WI38 (cell line): ENCODE measurements around the gene KDM6A.

Experiments used
- H3K4me3 ChIP-seq: 2 replicates; pipeline ENCODE4 v1.5.1; 2011; ENCODE audit warnings: low read depth, mild to moderate bottlenecking, control low read depth, low read length
- TF ChIP-seq, protein P1 (sequence below): IDR thresholded peaks from 2 replicates; pipeline ENCODE4 v1.5.1; 2012; ENCODE audit warnings: low read depth, mild to moderate bottlenecking, control low read depth, low read length

KDM6A gene

DNA sequence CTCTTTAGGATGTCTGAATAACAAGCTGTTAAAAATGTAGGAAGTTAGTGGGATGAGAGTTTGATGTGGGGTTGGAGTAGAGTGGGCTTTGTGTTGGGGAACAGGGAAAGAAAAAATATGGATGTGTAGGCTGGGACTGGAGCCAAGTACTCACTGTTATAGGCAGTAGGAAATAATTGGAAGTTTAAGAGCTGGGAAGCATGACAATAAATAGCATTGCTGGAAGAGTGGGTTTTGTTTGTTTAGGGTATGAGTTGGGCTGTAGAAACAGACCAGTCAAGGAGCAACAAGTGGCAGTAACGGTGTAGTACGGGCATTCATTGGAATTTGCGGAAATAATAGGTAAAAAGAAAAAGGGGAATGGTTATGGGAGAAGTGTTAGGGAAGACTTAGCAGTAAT lies 81.6 kb downstream of the KDM6A start:
- H3K4me3 ChIP-seq: no peak overlapping the region
- TF ChIP-seq, protein P1, sequence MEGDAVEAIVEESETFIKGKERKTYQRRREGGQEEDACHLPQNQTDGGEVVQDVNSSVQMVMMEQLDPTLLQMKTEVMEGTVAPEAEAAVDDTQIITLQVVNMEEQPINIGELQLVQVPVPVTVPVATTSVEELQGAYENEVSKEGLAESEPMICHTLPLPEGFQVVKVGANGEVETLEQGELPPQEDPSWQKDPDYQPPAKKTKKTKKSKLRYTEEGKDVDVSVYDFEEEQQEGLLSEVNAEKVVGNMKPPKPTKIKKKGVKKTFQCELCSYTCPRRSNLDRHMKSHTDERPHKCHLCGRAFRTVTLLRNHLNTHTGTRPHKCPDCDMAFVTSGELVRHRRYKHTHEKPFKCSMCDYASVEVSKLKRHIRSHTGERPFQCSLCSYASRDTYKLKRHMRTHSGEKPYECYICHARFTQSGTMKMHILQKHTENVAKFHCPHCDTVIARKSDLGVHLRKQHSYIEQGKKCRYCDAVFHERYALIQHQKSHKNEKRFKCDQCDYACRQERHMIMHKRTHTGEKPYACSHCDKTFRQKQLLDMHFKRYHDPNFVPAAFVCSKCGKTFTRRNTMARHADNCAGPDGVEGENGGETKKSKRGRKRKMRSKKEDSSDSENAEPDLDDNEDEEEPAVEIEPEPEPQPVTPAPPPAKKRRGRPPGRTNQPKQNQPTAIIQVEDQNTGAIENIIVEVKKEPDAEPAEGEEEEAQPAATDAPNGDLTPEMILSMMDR: no peak

DNA sequence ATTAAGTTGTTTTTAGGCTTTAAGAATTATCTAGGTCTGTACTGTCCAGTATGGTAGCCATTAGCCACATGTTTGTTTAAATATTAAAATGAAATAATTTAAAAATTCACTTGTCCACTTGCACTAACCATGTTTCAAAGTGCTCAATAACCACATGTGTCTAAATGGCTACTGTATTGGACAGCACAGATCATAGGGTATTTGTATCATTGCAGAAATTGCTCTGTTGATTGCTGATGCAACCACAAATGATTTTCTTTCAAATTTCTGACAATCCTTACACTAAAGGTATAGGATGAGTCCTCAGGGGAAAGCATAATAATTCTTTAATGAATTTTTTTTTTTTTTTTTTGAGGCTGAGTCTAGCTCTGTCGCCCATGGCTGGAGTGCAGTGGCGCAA lies 84.9 kb downstream of the KDM6A start:
- TF ChIP-seq, protein P1: no peak
- no peak overlapping the region for H3K4me3 ChIP-seq

DNA sequence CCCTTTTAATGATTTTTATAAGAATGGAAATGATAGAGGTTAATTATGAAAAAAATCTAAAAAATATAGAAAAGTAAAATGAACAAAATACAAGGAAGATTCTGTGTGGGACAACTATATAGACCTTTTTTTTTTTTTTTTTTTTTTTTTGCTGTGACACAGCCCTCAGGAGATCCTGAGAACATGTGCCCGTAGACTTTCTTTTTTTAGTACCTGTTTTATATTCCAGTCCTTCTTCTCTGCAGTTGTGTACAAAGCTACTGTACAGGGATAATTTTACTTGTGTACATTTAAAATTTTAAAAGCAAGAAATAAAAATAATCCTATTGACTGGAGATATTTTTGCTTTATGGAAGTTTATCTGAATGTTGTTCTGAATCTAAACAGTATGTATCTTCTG lies 85.5 kb downstream of the KDM6A start:
- H3K4me3 ChIP-seq: no peak overlapping the region
- TF ChIP-seq, protein P1: no peak

DNA sequence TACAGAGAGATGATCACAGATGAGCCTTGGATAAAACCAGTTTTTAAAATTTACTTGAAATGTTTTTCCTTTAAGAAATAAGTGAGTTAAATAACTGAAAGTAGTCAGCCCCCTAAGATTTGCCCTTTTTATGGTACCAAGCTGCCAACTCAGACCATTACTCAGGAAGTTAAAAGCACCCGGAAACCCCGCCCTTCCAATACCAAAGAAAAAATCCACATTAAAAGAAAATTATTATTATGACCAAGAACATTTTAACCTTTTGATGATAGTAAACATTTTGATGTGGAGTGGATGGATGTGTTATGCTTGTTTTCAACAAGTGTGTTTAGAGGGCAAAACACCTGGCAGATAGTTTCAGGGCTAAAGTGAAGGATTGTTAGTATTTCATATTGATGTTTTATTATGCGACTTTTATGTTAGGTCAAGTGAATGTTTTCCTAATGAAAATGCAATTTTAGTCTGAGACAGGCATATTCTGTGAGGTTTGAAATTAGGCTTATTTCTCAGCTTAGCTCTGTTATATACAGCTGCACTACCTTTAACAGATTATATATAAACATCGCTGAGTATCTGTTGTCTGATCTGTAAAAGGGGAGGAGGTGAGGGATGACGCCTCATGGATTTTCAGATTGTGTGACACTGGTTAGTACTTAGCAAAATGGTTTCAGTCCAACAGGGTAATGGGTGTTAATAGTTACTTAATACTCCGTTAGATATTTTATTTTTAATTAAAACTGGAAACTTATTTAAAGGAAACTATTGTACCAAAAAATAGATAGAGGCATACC lies 89.0 kb downstream of the KDM6A start:
- TF ChIP-seq, protein P1: no peak

DNA sequence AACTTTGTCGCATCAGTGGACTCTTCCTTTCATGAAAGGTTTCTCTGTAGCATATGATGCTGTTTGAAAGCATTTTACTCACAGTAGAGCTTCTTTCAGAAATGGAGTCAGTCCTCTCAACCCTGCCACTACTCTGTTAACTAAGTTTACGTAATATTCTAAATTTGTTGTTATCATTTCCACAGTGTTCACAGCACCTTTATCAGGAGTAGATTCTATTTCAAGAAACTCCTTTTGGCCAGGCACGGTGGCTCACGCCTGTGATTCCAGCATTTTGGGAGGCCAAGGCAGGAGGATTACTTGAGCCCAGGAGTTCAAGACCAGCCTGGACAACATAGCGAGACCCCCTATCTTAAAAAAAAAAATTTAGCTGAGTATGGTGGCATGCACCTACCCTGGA lies 90.0 kb downstream of the KDM6A start:
- H3K4me3 ChIP-seq: no peak overlapping the region

More for the DNA sequence above, 89.0 kb downstream of the KDM6A start:
- H3K4me3 ChIP-seq: no peak overlapping the region

DNA sequence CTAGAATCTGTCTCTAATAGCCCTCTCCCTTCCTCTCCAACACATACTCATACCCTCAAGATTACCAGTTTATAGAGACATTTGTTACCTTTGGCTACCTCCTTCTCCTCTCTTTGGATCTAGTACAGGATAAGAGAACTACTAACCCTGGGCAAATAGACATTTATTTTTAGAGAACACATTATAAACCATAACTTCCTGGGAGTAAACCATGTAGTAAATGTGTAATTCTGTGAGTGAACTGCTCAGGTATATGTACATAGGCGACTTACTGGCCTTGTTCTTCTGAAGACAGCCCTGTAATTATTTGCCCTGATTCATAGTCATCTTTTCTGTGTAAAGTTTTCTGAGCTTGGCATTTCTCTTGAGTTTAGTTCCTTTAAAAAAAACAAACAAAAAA lies 94.2 kb downstream of the KDM6A start:
- no peak overlapping the region for H3K4me3 ChIP-seq
- TF ChIP-seq, protein P1: no peak

More for the DNA sequence above, 90.0 kb downstream of the KDM6A start:
- TF ChIP-seq, protein P1: no peak

DNA sequence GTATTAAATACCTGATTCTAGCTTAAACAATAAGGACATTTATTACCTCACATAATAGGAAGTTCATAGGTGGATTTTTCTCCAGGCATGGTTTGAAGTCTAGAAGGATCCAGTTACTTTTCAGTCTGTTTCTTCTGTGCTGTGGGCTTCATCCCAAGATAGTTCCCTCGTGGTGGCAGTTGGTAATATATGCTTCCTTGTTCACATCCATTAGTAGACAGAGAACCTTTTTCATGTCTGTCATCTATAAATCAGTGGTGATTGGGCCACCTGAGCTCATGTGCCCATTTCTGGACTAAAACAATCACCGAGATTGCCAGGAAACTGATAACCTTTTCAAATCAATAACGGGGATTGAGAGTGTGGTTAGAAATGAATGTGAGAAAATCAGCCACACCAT lies 97.7 kb downstream of the KDM6A start:
- no peak overlapping the region for H3K4me3 ChIP-seq
- TF ChIP-seq, protein P1: no peak
